Esophagus muscularis mucosa (tissue), 4 donors: Measurements from ENCODE around the gene PHKB.

Experiments used
- EP300 ChIP-seq: sonication (generic); formaldehyde crosslinking; IDR thresholded peaks from one replicate; pipeline ENCODE4 v1.6.1; 2017; ENCODE audit warnings: antibody characterized with exemption
- POLR2A ChIP-seq: fragments of 450-650 bp; IDR thresholded peaks from one replicate; pipeline ENCODE4 v1.6.1; 2017; ENCODE audit warnings: antibody characterized with exemption, moderate library complexity, mild to moderate bottlenecking, low read depth
- TF ChIP-seq, protein P1 (sequence below), 3 experiments: fragments of 200-600 bp in 2 of 3; fragments of 450-650 bp in 1 of 3; sonication (generic) in 2 of 3; IDR thresholded peaks; one replicate each; pipeline ENCODE4 v1.5.1; 2017 to 2019; ENCODE audit warnings: antibody characterized with exemption in 3 of 3, mild to moderate bottlenecking in 2 of 3, moderate library complexity in 1 of 3

DNA sequence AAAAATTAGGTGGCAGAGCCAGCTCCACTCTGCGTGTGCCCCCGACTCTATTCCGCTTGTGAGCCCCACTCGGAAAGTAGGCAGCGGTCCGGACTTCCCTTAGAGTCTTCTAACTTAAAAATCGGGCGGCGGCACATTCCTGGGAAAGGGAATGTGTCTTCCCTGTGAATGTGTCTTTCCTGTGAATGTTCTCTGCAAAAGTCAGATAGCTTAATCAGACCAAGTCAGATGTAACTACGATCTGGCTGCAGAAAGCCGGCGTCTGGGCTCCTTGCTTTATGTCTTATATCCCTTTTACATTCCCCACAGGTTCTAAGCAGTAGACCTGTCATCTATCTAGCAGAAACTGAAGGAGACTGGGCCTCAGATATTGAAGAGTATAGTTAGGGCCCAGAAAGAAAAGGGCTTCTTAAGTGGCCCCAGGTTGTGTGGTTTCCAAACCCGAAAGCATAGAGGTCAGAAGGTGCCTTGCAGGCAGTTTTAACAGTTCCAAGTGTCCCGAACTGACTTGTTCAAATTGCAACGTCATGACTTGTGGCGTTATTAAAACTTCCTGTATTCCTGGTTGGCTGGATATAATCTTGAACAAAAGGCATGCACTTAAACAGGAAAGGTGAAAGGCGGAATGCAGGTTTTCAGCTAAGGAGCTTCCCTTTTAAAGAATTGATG is 601 bp downstream of the PHKB start:
- TF ChIP-seq, protein P1, sequence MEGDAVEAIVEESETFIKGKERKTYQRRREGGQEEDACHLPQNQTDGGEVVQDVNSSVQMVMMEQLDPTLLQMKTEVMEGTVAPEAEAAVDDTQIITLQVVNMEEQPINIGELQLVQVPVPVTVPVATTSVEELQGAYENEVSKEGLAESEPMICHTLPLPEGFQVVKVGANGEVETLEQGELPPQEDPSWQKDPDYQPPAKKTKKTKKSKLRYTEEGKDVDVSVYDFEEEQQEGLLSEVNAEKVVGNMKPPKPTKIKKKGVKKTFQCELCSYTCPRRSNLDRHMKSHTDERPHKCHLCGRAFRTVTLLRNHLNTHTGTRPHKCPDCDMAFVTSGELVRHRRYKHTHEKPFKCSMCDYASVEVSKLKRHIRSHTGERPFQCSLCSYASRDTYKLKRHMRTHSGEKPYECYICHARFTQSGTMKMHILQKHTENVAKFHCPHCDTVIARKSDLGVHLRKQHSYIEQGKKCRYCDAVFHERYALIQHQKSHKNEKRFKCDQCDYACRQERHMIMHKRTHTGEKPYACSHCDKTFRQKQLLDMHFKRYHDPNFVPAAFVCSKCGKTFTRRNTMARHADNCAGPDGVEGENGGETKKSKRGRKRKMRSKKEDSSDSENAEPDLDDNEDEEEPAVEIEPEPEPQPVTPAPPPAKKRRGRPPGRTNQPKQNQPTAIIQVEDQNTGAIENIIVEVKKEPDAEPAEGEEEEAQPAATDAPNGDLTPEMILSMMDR (IDR thresholded peaks at IDR 0.05), result no peak
- TF ChIP-seq POLR2A, result no peak
- TF ChIP-seq EP300, result no peak
